CD4-positive, alpha-beta memory T cell (primary cell): ENCODE results near the gene SEC24D. TPM values are rescaled to one million over a fixed set of nuclear protein-coding genes. Genes with fewer than 3 reads are reported as not detected.

ENCODE experiments used
- CTCF ChIA-PET: fragments of 350-600 bp; sonication (Branson Sonifier 250); formaldehyde crosslinking; loops from one replicate; lab custom pipeline; 2021; ENCODE audit warnings: inconsistent platforms; ENCODE audit not compliant: partially characterized antibody; lab: Charles Lee
- POLR2A ChIA-PET: fragments of 350-600 bp; sonication (Branson Sonifier 250); formaldehyde crosslinking; loops from one replicate; lab custom pipeline; 2021; ENCODE audit not compliant: partially characterized antibody; lab: Charles Lee
- DNase-seq, 5 donors: peaks; one replicate each; pipeline versions ENCODE4 v3.0.0 to v3.0.0-alpha.2; 2020 to 2022; ENCODE audit warnings: mixed read lengths in 1 of 5
- H3K27ac ChIP-seq: one replicate; pipeline ENCODE4 v1.7.0; 2013; ENCODE audit warnings: low read depth, low read length
- H3K27me3 ChIP-seq: 2 replicates; pipeline ENCODE4 v1.7.0; 2013; ENCODE audit warnings: mild to moderate bottlenecking, low read length, moderate library complexity; ENCODE audit not compliant: insufficient read depth
- H3K36me3 ChIP-seq: 2 replicates; pipeline ENCODE4 v1.7.0; 2013; ENCODE audit warnings: mild to moderate bottlenecking, low read length, moderate library complexity; ENCODE audit not compliant: insufficient read depth
- H3K4me1 ChIP-seq: 2 replicates; pipeline ENCODE4 v1.7.0; 2013; ENCODE audit warnings: mild to moderate bottlenecking, low read length, moderate library complexity; ENCODE audit not compliant: insufficient read depth
- H3K4me3 ChIP-seq, 2 donors: one replicate each; pipeline ENCODE4 v1.7.0; 2013; ENCODE audit warnings: low read length in 2 of 2, mild to moderate bottlenecking in 1 of 2
- H3K9me3 ChIP-seq, 2 donors: one replicate each; pipeline ENCODE4 v1.7.0; 2013; ENCODE audit warnings: low read length in 2 of 2, control low read depth in 1 of 2; ENCODE audit not compliant: control insufficient read depth in 1 of 2
- H3K27ac Mint-ChIP-seq, 7 donors: one replicate each; pipeline ENCODE4 v1.8.0; 2020 to 2021; ENCODE audit warnings: mixed read lengths in 7 of 7, mild to moderate bottlenecking in 6 of 7, inconsistent platforms in 3 of 7, moderate library complexity in 3 of 7
- H3K27me3 Mint-ChIP-seq, 2 donors: one replicate each; pipeline ENCODE4 v1.8.0; 2020 to 2021; ENCODE audit warnings: mixed read lengths in 2 of 2
- H3K36me3 Mint-ChIP-seq, 2 donors: one replicate each; pipeline ENCODE4 v1.8.0; 2020 to 2021; ENCODE audit warnings: mixed read lengths in 2 of 2, inconsistent platforms in 1 of 2, mild to moderate bottlenecking in 1 of 2
- H3K4me1 Mint-ChIP-seq, 4 donors: one replicate each; pipeline ENCODE4 v1.8.0; 2020 to 2021; ENCODE audit warnings: mixed read lengths in 4 of 4, mild to moderate bottlenecking in 1 of 4
- H3K4me3 Mint-ChIP-seq, 8 donors: one replicate each; pipeline ENCODE4 v1.8.0; 2020 to 2021; ENCODE audit warnings: mixed read lengths in 8 of 8, mild to moderate bottlenecking in 7 of 8, moderate library complexity in 6 of 8, inconsistent platforms in 3 of 8
- H3K9me3 Mint-ChIP-seq, 8 donors: one replicate each; pipeline ENCODE4 v1.8.0; 2020 to 2021; ENCODE audit warnings: mixed read lengths in 8 of 8, mild to moderate bottlenecking in 5 of 8, inconsistent platforms in 3 of 8, moderate library complexity in 1 of 8
- intact Hi-C: fragments of 100-400 bp; cut with micrococcal nuclease; formaldehyde crosslinking; loops from one replicate; pipeline ENCODE4 v1.15.1; 2023
- polyA plus RNA-seq, 2 donors: library from polyadenylated mRNA; unstranded; fragments of 300-500 nt; fragmentation: Illumina TruSeq; gene quantifications; one replicate each; pipeline ENCODE4 v1.2.3, GENCODE V29; 2021
- total RNA-seq, 2 experiments: library from RNA; stranded (reverse); gene quantifications; one replicate each; pipeline ENCODE4 v1.2.3, GENCODE V29; 2021

The SEC24D gene
- total and polyA plus RNA-seq, 4 experiments from 2014 or later, result 16.1 to 36.8 (median 30.2) TPM

DNA sequence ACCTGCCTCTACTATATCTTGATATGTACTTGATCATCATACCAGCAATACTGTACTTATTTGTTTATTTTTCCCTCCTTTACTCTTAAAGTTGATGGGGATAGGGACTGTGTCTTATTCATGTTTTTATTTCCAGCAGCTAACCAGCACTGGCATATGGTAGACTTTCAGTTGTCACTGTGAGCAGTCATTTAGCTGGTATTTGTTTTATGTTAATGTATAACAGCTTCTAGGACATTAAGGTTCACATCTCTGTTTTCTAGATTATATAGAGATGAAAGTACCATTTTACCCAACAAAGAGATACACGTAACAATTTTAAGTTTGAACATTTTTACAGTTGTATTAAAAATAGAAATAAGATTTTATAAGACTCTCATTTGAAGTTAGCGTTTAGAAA lies 132.8 kb downstream of the SEC24D start:
- intact Hi-C loops, result no loop called here
- Histone ChIP-seq H3K9me3 (no peaks in the 10 kb centered on the region), H3K27ac (no peak overlapping the region), H3K36me3 (peaks cover 48% of the 10 kb centered on the region), H3K4me3 (no peak overlapping the region), H3K27me3 (no peaks in the 10 kb centered on the region), H3K4me1 (no peaks in the 10 kb centered on the region)
- CTCF ChIA-PET, result no interaction called here
- no peak for DNase-seq
- H3K27ac Mint-ChIP-seq, result peak overlapping the region in 1 of 7 donors; percentile 17
- peaks cover 0 to 7% (median under 1%) of the 10 kb centered on the region in 4 donors for H3K4me1 Mint-ChIP-seq
- H3K36me3 Mint-ChIP-seq, result peaks cover 52 to 69% of the 10 kb centered on the region in 2 donors
- POLR2A ChIA-PET, result no interaction called here
- H3K27me3 Mint-ChIP-seq, result no peaks in the 10 kb centered on the region
- H3K4me3 Mint-ChIP-seq, result no peak overlapping the region
- no peaks in the 10 kb centered on the region for H3K9me3 Mint-ChIP-seq

DNA sequence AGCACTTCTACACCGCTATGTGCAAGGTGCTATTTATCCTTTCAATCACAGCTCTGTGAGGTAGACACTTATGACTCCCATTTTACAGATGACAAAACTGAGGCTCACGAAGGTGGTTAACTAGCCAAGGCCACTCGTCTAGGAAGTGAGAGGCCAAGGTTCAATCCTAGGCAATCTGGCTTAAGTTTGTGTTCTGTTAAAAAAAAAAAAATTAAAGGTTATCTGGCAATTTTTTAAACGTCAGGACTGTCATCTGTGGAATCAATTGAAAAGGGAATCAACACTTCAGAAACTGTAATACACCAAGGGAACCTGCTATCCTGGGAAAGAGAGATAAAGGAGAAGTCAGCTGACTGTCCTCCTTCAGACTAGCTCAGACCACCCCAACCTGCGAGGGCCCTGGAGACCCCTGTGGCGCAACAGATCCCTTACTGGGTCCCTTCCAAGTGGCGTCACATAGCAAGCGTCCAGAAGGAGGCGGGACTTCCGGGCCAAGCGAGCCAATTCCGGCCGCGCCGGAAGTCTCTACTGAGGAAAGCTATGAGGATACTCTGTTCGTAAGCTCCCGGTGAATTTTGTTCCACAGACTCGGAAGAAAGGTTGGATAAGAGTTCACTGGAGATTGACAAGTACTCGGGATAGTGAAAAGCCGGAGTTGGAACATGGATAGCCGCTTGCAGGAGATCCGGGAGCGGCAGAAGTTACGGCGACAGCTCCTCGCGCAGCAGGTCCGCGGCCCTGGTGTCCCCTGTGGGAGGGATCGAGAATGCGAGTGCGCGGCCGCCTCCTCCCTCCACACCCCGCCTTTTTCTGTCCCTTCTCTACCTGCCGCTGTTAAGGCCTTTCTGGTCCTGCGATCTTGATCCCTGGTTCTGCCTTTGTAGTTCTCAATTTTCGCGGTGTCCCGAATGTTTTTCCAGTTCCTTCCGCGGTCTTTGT lies 150.8 kb downstream of the SEC24D start, which contains the start of gene METTL14:
Gene METTL14, plus strand, starts transcription at position 520 of the 939 bp plus-strand sequence. Its CDS starts 143 bp downstream, at position 663.
- no peaks in the 10 kb centered on the region for H3K27me3 Mint-ChIP-seq
- DNase-seq, result peak; percentile 83 to 87 (median 83)
- H3K4me1 Mint-ChIP-seq, result peaks cover 20 to 31% (median 25%) of the 10 kb centered on the region in 4 donors
- peaks cover 0 to 1% (median 0%) of the 10 kb centered on the region in 8 donors for H3K9me3 Mint-ChIP-seq
- Histone ChIP-seq H3K27me3 (no peaks in the 10 kb centered on the region), H3K4me1 (peaks cover 27% of the 10 kb centered on the region), H3K4me3 (peak within 1 kb of the TSS; percentile 60 to 87), H3K36me3 (peaks cover 6% of the 10 kb centered on the region), H3K9me3 (no peaks in the 10 kb centered on the region), H3K27ac (peak within 1 kb of the TSS; percentile 80)
- peaks cover 7 to 24% of the 10 kb centered on the region in 2 donors for H3K36me3 Mint-ChIP-seq
- CTCF ChIA-PET, result interaction anchor here (0.5 to 1.5 kb wide), 6 partner anchors 9 to 943 kb away, joined by 3 to 6 read pairs (median 3); partner anchors contain the start of gene PDE5A
- H3K27ac Mint-ChIP-seq, result peak within 1 kb of the TSS; percentile 85 to 99 (median 98)
- POLR2A ChIA-PET, result interaction anchor here (0.6 to 2.6 kb wide), 11 partner anchors 10 to 615 kb away, joined by 3 to 7 read pairs (median 4); a partner anchor contains a TSS
- peak within 1 kb of the TSS; percentile 94 to 98 (median 97) for H3K4me3 Mint-ChIP-seq
- intact Hi-C loops, result loop anchor here (1.0 to 10.0 kb wide), 4 partner anchors 94 to 1381 kb away; partner anchors contain the start of genes MAD2L1 and SEC24D

DNA sequence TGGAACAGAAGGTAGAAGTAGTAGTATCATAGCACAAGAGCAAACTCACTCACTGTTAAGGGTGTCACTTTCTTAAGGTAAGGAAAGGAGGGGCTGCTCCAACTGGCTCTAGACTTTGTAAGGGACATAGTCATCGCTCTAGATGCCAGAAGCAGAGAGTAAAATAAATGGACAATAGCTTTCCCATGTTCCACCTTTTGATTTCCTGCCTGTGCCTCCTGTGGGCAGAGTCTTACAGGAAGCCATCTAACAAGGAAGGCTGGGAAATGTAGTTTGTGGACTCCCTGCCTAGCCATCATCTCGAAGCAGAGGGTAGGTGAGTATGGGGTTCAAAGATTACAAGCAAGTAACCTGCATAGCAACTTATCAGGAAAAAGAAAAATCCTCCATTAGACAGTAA lies 152.4 kb downstream of the SEC24D start:
- no peak overlapping the region for H3K4me3 ChIP-seq
- peaks cover 27% of the 10 kb centered on the region for H3K4me1 ChIP-seq
- peak overlapping the region in 2 of 8 donors; percentile 34 to 51 for H3K4me3 Mint-ChIP-seq
- no peak overlapping the region for H3K27ac ChIP-seq
- H3K36me3 Mint-ChIP-seq, result peaks cover 4 to 15% of the 10 kb centered on the region in 2 donors
- H3K9me3 ChIP-seq, result no peaks in the 10 kb centered on the region
- ChIA-PET POLR2A (no interaction called here), CTCF (interaction anchor here (1.0 kb wide), 1 partner anchor 14 kb away, joined by 3 read pairs; no protein-coding TSS in a partner anchor)
- H3K9me3 Mint-ChIP-seq, result peaks cover 0 to 1% (median 0%) of the 10 kb centered on the region in 8 donors
- no peak for DNase-seq
- H3K27me3 ChIP-seq, result no peaks in the 10 kb centered on the region
- intact Hi-C loops, result loop anchor here (10.0 kb wide), 1 partner anchor 151 kb away; the partner anchor contains the start of gene SEC24D
- H3K27me3 Mint-ChIP-seq, result no peaks in the 10 kb centered on the region
- peaks cover 20 to 31% (median 25%) of the 10 kb centered on the region in 4 donors for H3K4me1 Mint-ChIP-seq
- no peaks in the 10 kb centered on the region for H3K36me3 ChIP-seq
- H3K27ac Mint-ChIP-seq, result no peak overlapping the region

DNA sequence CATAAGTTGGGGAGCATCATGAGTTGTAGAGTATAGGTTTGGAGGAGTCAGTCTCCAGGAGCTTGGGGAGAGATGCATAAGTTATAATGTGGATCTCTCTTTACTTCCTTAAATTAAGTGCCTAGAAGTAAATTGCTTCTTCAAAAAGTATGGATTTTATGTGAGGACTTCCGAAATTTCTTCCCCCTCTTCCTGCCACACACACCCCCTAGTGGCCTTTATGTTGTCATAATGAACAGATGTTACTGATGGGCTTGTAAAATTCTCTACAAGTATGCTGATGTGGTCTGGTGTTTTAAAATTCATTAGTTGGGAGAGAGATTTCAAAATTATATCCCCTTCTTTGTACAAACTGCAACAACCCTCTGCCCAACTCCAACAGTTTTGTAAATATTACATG lies 153.0 kb downstream of the SEC24D start:
- Mint-ChIP-seq H3K36me3 (peaks cover 4 to 15% of the 10 kb centered on the region in 2 donors), H3K9me3 (peaks cover 0 to 1% (median 0%) of the 10 kb centered on the region in 8 donors), H3K4me3 (peak overlapping the region in 2 of 8 donors; percentile 34 to 37), H3K4me1 (peaks cover 20 to 31% (median 25%) of the 10 kb centered on the region in 4 donors), H3K27me3 (no peaks in the 10 kb centered on the region), H3K27ac (peak overlapping the region in 1 of 7 donors; percentile 1)
- Histone ChIP-seq H3K27ac (no peak overlapping the region), H3K36me3 (no peaks in the 10 kb centered on the region), H3K4me1 (peaks cover 25% of the 10 kb centered on the region), H3K4me3 (no peak overlapping the region), H3K27me3 (no peaks in the 10 kb centered on the region), H3K9me3 (no peaks in the 10 kb centered on the region)
- ChIA-PET CTCF (interaction anchor here (1.0 kb wide), 1 partner anchor 14 kb away, joined by 3 read pairs; no protein-coding TSS in a partner anchor), POLR2A (no interaction called here)
- intact Hi-C loops, result loop anchor here (10.0 kb wide), 1 partner anchor 152 kb away; the partner anchor contains the start of gene SEC24D
- DNase-seq, result no peak

DNA sequence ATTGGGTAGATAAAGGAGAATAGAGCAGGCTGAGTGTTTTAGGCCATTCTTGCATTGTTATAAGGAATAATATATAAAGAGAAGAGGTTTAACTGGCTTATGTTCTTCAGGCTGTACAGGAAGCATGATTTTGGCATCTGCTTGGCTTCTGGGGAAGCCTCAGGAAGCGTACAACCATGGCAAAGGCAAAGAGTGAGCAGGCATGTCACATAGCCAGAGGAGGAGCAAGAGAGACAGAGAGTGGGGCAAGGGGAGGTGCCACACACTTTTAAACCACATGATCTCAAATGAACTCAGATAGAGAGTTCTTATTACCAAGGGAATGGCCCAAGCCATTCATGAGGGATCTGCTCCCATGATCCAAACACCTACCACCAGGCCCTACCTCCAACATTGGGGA lies 155.1 kb downstream of the SEC24D start:
- ChIA-PET CTCF (no interaction called here), POLR2A (no interaction called here)
- Mint-ChIP-seq H3K9me3 (peaks cover 0 to 1% (median 0%) of the 10 kb centered on the region in 8 donors), H3K27ac (no peak overlapping the region), H3K27me3 (no peaks in the 10 kb centered on the region), H3K4me3 (no peak overlapping the region), H3K4me1 (peaks cover 6 to 10% (median 9%) of the 10 kb centered on the region in 4 donors), H3K36me3 (peaks cover 0 to 9% of the 10 kb centered on the region in 2 donors)
- H3K27me3 ChIP-seq, result no peaks in the 10 kb centered on the region
- H3K9me3 ChIP-seq, result no peaks in the 10 kb centered on the region
- H3K4me1 ChIP-seq, result peaks cover 7% of the 10 kb centered on the region
- no peak for DNase-seq
- no peaks in the 10 kb centered on the region for H3K36me3 ChIP-seq
- H3K27ac ChIP-seq, result no peak overlapping the region
- H3K4me3 ChIP-seq, result no peak overlapping the region
- intact Hi-C loops, result loop anchor here (10.0 kb wide), 1 partner anchor 154 kb away; the partner anchor contains the start of gene SEC24D

DNA sequence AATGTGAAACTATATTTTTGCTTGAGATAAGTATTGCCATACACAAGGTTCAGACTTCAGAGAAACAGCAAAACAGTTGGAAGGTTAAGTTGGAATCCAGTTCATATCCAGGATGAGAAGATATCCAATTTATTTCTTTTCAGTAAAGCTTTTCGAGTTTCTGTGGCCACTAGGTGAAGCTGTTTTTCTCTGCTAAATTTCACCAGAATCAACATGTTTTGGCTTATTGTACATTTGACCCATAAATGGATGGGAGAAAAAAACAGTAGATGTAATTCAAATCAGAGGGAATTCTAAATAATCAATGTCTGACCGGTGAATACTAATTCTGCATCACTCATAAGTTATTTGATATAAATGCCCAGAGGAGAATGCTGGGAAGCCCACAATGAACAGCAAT lies 159.8 kb downstream of the SEC24D start:
- Histone ChIP-seq H3K36me3 (no peaks in the 10 kb centered on the region), H3K27ac (no peak overlapping the region), H3K9me3 (no peaks in the 10 kb centered on the region), H3K27me3 (no peaks in the 10 kb centered on the region), H3K4me3 (no peak overlapping the region), H3K4me1 (no peaks in the 10 kb centered on the region)
- Mint-ChIP-seq H3K27me3 (no peaks in the 10 kb centered on the region), H3K27ac (no peak overlapping the region), H3K9me3 (peaks cover 0 to 4% (median 0%) of the 10 kb centered on the region in 8 donors), H3K36me3 (peaks cover 0 to 10% of the 10 kb centered on the region in 2 donors), H3K4me1 (no peaks in the 10 kb centered on the region), H3K4me3 (no peak overlapping the region)
- ChIA-PET POLR2A (no interaction called here), CTCF (interaction anchor here (1.7 kb wide), 1 partner anchor 9 kb away, joined by 4 read pairs; the partner anchor contains the start of gene METTL14)
- intact Hi-C loops, result no loop called here
- DNase-seq, result no peak
